K562 (cell line): ENCODE data around the gene PCDH9. TPM values are rescaled to one million over a fixed set of nuclear protein-coding genes. Genes with fewer than 3 reads are reported as not detected.
A peak's percentile ranks its signal among the peaks of the same experiment; 100 is the strongest.

Experiments
- ATAC-seq: fragments of 200-7000 bp; cut with Tn5 transposase; 3 replicates; pipeline ENCODE4 v1.9.1; 2020; ENCODE audit warnings: moderate library complexity
- BruUV-seq: library from RNA; stranded (reverse); fragments of 400-500 nt; replicated peaks from 2 replicates; lab custom pipeline; 2021; lab: Mats Ljungman, UMichigan
- CTCF ChIA-PET: fragments of 300-600 bp; formaldehyde crosslinking; extraction: SDS; loops from one replicate; lab custom pipeline; 2021; ENCODE audit warnings: low intra/inter-chr PET ratio; lab: Yijun Ruan, JAX
- POLR2A ChIA-PET: fragments of 300-600, 350-650 bp; sonication (Branson Sonifier 250); formaldehyde crosslinking; extraction: SDS; loops from one replicate; lab custom pipeline; 2021; ENCODE audit warnings: antibody characterized with exemption, inconsistent platforms; lab: Yijun Ruan, JAX
- DNase-seq, 4 experiments: peaks; one replicate each; pipeline versions ENCODE4 v3.0.0 to v3.0.0-alpha.2; 2011 to 2018; ENCODE audit warnings: low spot score in 3 of 4, mixed read lengths in 3 of 4; ENCODE audit errors: extremely low read depth in 1 of 4
- FAIRE-seq: peaks from 2 replicates; lab custom pipeline; 2011; peaks lifted over from hg19 to GRCh38; lab: Jason Lieb, UNC
- H2AFZ ChIP-seq: 2 replicates; pipeline ENCODE4 v1.6.0; 2011; ENCODE audit warnings: low read depth, low read length, control low read depth, inconsistent platforms
- H3K27ac ChIP-seq: fragments of 200-600 bp; 3 replicates; pipeline ENCODE4 v1.8.0; 2011; ENCODE audit warnings: low read depth, mild to moderate bottlenecking, control low read depth, inconsistent platforms, low read length, moderate library complexity, mixed read lengths; ENCODE audit errors: extremely low read depth
- H3K27me3 ChIP-seq, 2 experiments: fragments of 300-600 bp in 1 of 2; 2 replicates in 1 of 2; 3 replicates in 1 of 2; pipeline versions ENCODE4 v1.6.0 to v1.8.0; 2011; ENCODE audit warnings: inconsistent platforms in 2 of 2, low read length in 2 of 2, mild to moderate bottlenecking in 1 of 2, mixed read lengths in 1 of 2, moderate library complexity in 1 of 2; ENCODE audit not compliant: control insufficient read depth in 2 of 2, insufficient read depth in 2 of 2
- H3K36me3 ChIP-seq: fragments of 300-600 bp; 3 replicates; pipeline ENCODE4 v1.8.0; 2011; ENCODE audit warnings: mild to moderate bottlenecking, low read length, inconsistent platforms; ENCODE audit not compliant: control insufficient read depth, insufficient read depth
- H3K4me1 ChIP-seq, 2 experiments: fragments of 200-600 bp in 1 of 2; replicated peaks in 1 of 2; 2 replicates in 1 of 2; 3 replicates in 1 of 2; pipeline versions ENCODE4 v1.5.1 to v1.8.0; 2011; ENCODE audit warnings: inconsistent platforms in 2 of 2, low read length in 2 of 2, mild to moderate bottlenecking in 1 of 2, mixed read lengths in 1 of 2, moderate library complexity in 1 of 2; ENCODE audit not compliant: control insufficient read depth in 2 of 2, insufficient read depth in 2 of 2
- H3K4me2 ChIP-seq: 2 replicates; pipeline ENCODE4 v1.6.1; 2011; ENCODE audit warnings: low read length, control low read depth, inconsistent platforms, mixed read lengths; ENCODE audit not compliant: insufficient read depth
- H3K4me3 ChIP-seq: fragments of 200-600 bp; sonication (generic), shearing (Covaris generic); 2 replicates; pipeline ENCODE4 v1.5.1; 2016; ENCODE audit warnings: control low read depth, inconsistent platforms
- H3K79me2 ChIP-seq: fragments of 200-600 bp; 3 replicates; pipeline ENCODE4 v1.8.0; 2011; ENCODE audit warnings: low read length, inconsistent platforms; ENCODE audit not compliant: control insufficient read depth, insufficient read depth
- H3K9ac ChIP-seq, 2 experiments: 2 replicates each; pipeline versions ENCODE4 v1.6.0 to v1.6.1; 2011; ENCODE audit warnings: low read depth in 2 of 2, low read length in 2 of 2, control low read depth in 1 of 2, inconsistent platforms in 1 of 2, mild to moderate bottlenecking in 1 of 2, mixed read lengths in 1 of 2; ENCODE audit not compliant: insufficient read depth in 1 of 2
- H3K9me1 ChIP-seq: one replicate; pipeline ENCODE4 v1.6.0; 2011; ENCODE audit warnings: inconsistent platforms, mild to moderate bottlenecking, low read length, moderate library complexity; ENCODE audit not compliant: control insufficient read depth, insufficient read depth
- H3K9me3 ChIP-seq: replicated peaks from 2 replicates; pipeline ENCODE4 v1.5.1; 2011; ENCODE audit warnings: low read depth, low read length, inconsistent platforms; ENCODE audit not compliant: control insufficient read depth, insufficient read depth
- H4K20me1 ChIP-seq: replicated peaks from 2 replicates; pipeline ENCODE4 v1.6.1; 2011; ENCODE audit warnings: low read length, inconsistent platforms, mixed read lengths; ENCODE audit not compliant: control insufficient read depth, insufficient read depth
- BRCA1 ChIP-seq, 2 experiments: fragments of 450-650 bp in 1 of 2; sonication (generic) in 1 of 2; formaldehyde crosslinking in 1 of 2; IDR thresholded peaks; 2 replicates each; pipeline versions ENCODE4 v1.5.0 to v1.6.1; 2017 to 2020; ENCODE audit warnings: mild to moderate bottlenecking in 1 of 2, missing genetic modification reagents in 1 of 2
- GTF2E2 ChIP-seq: fragments of 200-800 bp; sonication (Bioruptor generic); IDR thresholded peaks from 2 replicates; pipeline ENCODE4 v1.6.1; 2016; ENCODE audit warnings: missing genetic modification characterization, missing compliant biosample characterization
- NFRKB ChIP-seq: fragments of 450-650 bp; IDR thresholded peaks from 2 replicates; pipeline ENCODE4 v1.6.1; 2016; ENCODE audit warnings: low read depth
- ZNF24 ChIP-seq: fragments of 450-650 bp; IDR thresholded peaks from 2 replicates; pipeline ENCODE4 v1.6.1; 2016
- ZNF316 ChIP-seq: fragments of 450-650 bp; IDR thresholded peaks from 2 replicates; pipeline ENCODE4 v1.6.1; 2016
- WGBS: fragments of 100-300 bp; shearing (Covaris generic); methylation state at CpG from one replicate; pipeline ENCODE4 v1.1.6; 2016; ENCODE audit warnings: low coverage, mixed read lengths; ENCODE audit not compliant: insufficient coverage; ENCODE audit errors: missing lambda C conversion rate; 5-methylcytosine and 5-hydroxymethylcytosine counted together
- in situ Hi-C: fragments of 300-500 bp; cut with MboI; formaldehyde crosslinking; loops from 4 replicates; pipeline ENCODE4 v1.15.0; 2018; ENCODE audit warnings: inconsistent platforms, mixed read lengths
- intact Hi-C: fragments of 100-400 bp; cut with micrococcal nuclease; formaldehyde crosslinking; loops from 2 replicates; pipeline ENCODE4 v1.14.2; 2022
- polyA plus RNA-seq, 8 experiments: library from polyadenylated mRNA; depleted of rRNA in 4 of 8; stranded (reverse) in 5 of 8; unstranded in 3 of 8; fragments of >200 nt; fragmentation: Nextera tagmentation in 2 of 8; fragmentation: Illumina TruSeq in 1 of 8; extraction: Ambion mirVana in 2 of 8; extraction: Trizol in 1 of 8; gene quantifications; 2 replicates each; pipeline versions ENCODE4 v1.2.1 to v1.2.3, GENCODE V29; 2011 to 2014; ENCODE audit warnings: inconsistent platforms in 1 of 8, missing spikeins in 1 of 8
- total RNA-seq, 7 experiments: library from RNA; depleted of rRNA in 6 of 7; stranded (reverse); fragments of >200 nt in 6 of 7; fragmentation: Illumina TruSeq in 2 of 7; extraction: Trizol in 2 of 7; gene quantifications; 2 replicates each; pipeline versions ENCODE4 v1.2.1 to v1.2.3, GENCODE V29; 2011 to 2021; ENCODE audit warnings: low replicate concordance in 1 of 7

PCDH9 gene
- total and polyA plus RNA-seq, 9 of the 15 experiments (the other 6 are each of a cell fraction or from before 2014, with no cell fraction given), result 1.1 to 6.7 (median 4.9) TPM

GRCh38 chr13:67232384-67232783 lies 2.2 kb upstream of the PCDH9 start:
- H3K4me3 ChIP-seq, result no peak overlapping the region
- H4K20me1 ChIP-seq, result no peaks in the 10 kb centered on the region
- H3K9me3 ChIP-seq, result no peaks in the 10 kb centered on the region
- H3K27ac ChIP-seq, result no peak overlapping the region
- H3K9ac ChIP-seq, result no peak overlapping the region
- in situ Hi-C loops, result no loop called here
- no peaks in the 10 kb centered on the region for H3K79me2 ChIP-seq
- H3K27me3 ChIP-seq, result no peaks in the 10 kb centered on the region
- intact Hi-C loops, result loop anchor here (10.0 kb wide), 1 partner anchor 1308 kb away; no protein-coding TSS in a partner anchor
- WGBS, result 40% methylated on average over 5 of the region's 5 CpGs
- H2AFZ ChIP-seq, result no peak overlapping the region
- no peak for TF ChIP-seq NFRKB
- TF ChIP-seq BRCA1 (IDR thresholded peaks at IDR 0.05), result 0 out of 2 replicates have a peak, but pooled peaks have one; percentile 59
- TF ChIP-seq BRCA1 (CRISPR knock-in tag; IDR thresholded peaks at IDR 0.05), result no peak
- no peak for TF ChIP-seq ZNF24
- TF ChIP-seq, all 486 proteins: peak for 1
- H3K9me1 ChIP-seq, result no peaks in the 10 kb centered on the region
- no peak for DNase-seq
- H3K36me3 ChIP-seq, result no peaks in the 10 kb centered on the region
- no peak for FAIRE-seq
- ChIA-PET CTCF (interaction anchor here (0.6 kb wide), 1 partner anchor 178 kb away, joined by 4 read pairs; no protein-coding TSS in a partner anchor), POLR2A (no interaction called here)
- peaks cover 2 to 13% of the 10 kb centered on the region in 2 experiments; a peak in 3 of 5 replicates for H3K4me1 ChIP-seq
- no TSS peak for BruUV-seq
- no peak for ATAC-seq
- H3K4me2 ChIP-seq, result no peak overlapping the region

- FAIRE-seq (no peak), ATAC-seq (no peak)
- Histone ChIP-seq H3K4me1 (peaks cover 2 to 13% of the 10 kb centered on the region in 2 experiments; a peak in 3 of 5 replicates), H2AFZ (peak overlapping the region; percentile 93), H3K27ac (no peak overlapping the region), H3K4me2 (peak overlapping the region; percentile 87), H3K9ac (peak overlapping the region; percentile 66 to 94), H3K27me3 (no peaks in the 10 kb centered on the region), H3K36me3 (no peaks in the 10 kb centered on the region), H3K79me2 (no peaks in the 10 kb centered on the region), H4K20me1 (no peaks in the 10 kb centered on the region), H3K9me1 (no peaks in the 10 kb centered on the region)
- in situ Hi-C loops, result no loop called here
- POLR2A ChIA-PET, result no interaction called here
- 2% methylated on average over 11 of the region's 11 CpGs for WGBS
- BruUV-seq, result no TSS peak
- TF ChIP-seq GTF2E2 (tag) (no peak), ZNF316 (0 out of 2 replicates have a peak, but pooled peaks have one; percentile 18)
- TF ChIP-seq, all 486 proteins: peak for 1
- Histone ChIP-seq H3K9me3 (no peaks in the 10 kb centered on the region), H3K4me3 (peak overlapping the region; percentile 75)
- intact Hi-C loops, result loop anchor here (10.0 kb wide), 1 partner anchor 1307 kb away; no protein-coding TSS in a partner anchor
- DNase-seq, result no peak
- CTCF ChIA-PET, result interaction anchor here (0.6 kb wide), 1 partner anchor 179 kb away, joined by 4 read pairs; no protein-coding TSS in a partner anchor
Measured at GRCh38 chr13:67231289-67232000, 1.3 kb upstream of the PCDH9 start.
